A549 (cell line): Measurements from ENCODE around the gene SLC6A3. TPM values are rescaled to one million over a fixed set of nuclear protein-coding genes. Genes with fewer than 3 reads are reported as not detected.

Experiments used
- ATAC-seq, 2 experiments: fragments of 200-7000 bp in 1 of 2; fragments of >200 bp in 1 of 2; cut with Nextera tagmentation in 1 of 2; cut with Tn5 transposase in 1 of 2; 3 replicates each; pipeline versions ENCODE4 v1.8.0 to v1.9.1; 2018 to 2020; ENCODE audit warnings: mild to moderate bottlenecking in 1 of 2, moderate library complexity in 1 of 2
- CTCF ChIA-PET: fragments of 300-600 bp; sonication (Branson Sonifier 250); formaldehyde crosslinking; extraction: SDS; loops from one replicate; lab custom pipeline; 2021; ENCODE audit warnings: antibody characterized with exemption, inconsistent platforms; lab: Yijun Ruan, JAX
- POLR2A ChIA-PET: fragments of 350-600 bp; formaldehyde crosslinking; extraction: SDS; loops from one replicate; lab custom pipeline; 2021; ENCODE audit warnings: antibody characterized with exemption, inconsistent platforms; lab: Yijun Ruan, JAX
- DNase-seq, 2 experiments: peaks; one replicate each; pipeline versions ENCODE4 v3.0.0 to v3.0.0-alpha.2; 2011 to 2016; ENCODE audit warnings: low read depth in 1 of 2, low spot score in 1 of 2
- FAIRE-seq: peaks from 2 replicates; lab custom pipeline; 2011; peaks lifted over from hg19 to GRCh38; lab: Jason Lieb, UNC
- H3K27ac ChIP-seq, 2 experiments: fragments of >200 bp; sonication (Bioruptor Twin); formaldehyde crosslinking; 3 replicates each; pipeline ENCODE4 v1.5.1; 2016 to 2017
- H3K4me1 ChIP-seq: fragments of >200 bp; sonication (Bioruptor Twin); formaldehyde crosslinking; 3 replicates; pipeline ENCODE4 v1.6.1; 2016
- H3K4me2 ChIP-seq: fragments of >200 bp; sonication (Bioruptor Twin); formaldehyde crosslinking; 3 replicates; pipeline ENCODE4 v1.6.1; 2016
- H3K4me3 ChIP-seq: fragments of >200 bp; sonication (Bioruptor Twin); formaldehyde crosslinking; 3 replicates; pipeline ENCODE4 v1.5.1; 2016
- H3K9me3 ChIP-seq: fragments of >200 bp; sonication (Bioruptor Twin); formaldehyde crosslinking; 3 replicates; pipeline ENCODE4 v1.6.1; 2016
- CBX2 ChIP-seq: fragments of 200-600 bp; sonication (generic); IDR thresholded peaks from 2 replicates; pipeline ENCODE4 v1.6.1; 2016; ENCODE audit warnings: low read depth, mild to moderate bottlenecking, borderline replicate concordance
- CEBPB ChIP-seq, 2 experiments: fragments of >200 bp in 1 of 2; sonication (Bioruptor Twin) in 1 of 2; formaldehyde crosslinking in 1 of 2; IDR thresholded peaks; 2 replicates each; pipeline ENCODE4 v1.6.1; 2012 to 2016
- CHD4 ChIP-seq: fragments of 200-600 bp; sonication (generic); IDR thresholded peaks from 2 replicates; pipeline ENCODE4 v1.6.1; 2016; ENCODE audit warnings: antibody characterized with exemption, mild to moderate bottlenecking, borderline replicate concordance
- CTCF ChIP-seq: fragments of >200 bp; sonication (Bioruptor Twin); formaldehyde crosslinking; IDR thresholded peaks from 3 replicates; pipeline ENCODE4 v1.5.1; 2016
- E2F6 ChIP-seq: IDR thresholded peaks from 2 replicates; pipeline ENCODE4 v1.6.1; 2012; ENCODE audit warnings: low read depth, borderline replicate concordance
- EHMT2 ChIP-seq: fragments of 200-600 bp; sonication (generic); IDR thresholded peaks from 2 replicates; pipeline ENCODE4 v1.6.1; 2016; ENCODE audit warnings: antibody characterized with exemption, low read depth, mild to moderate bottlenecking, moderate library complexity
- FOXS1 ChIP-seq: fragments of 250-450 bp; sonication (Bioruptor Pico); IDR thresholded peaks from 2 replicates; pipeline ENCODE4 v1.5.0; 2020; ENCODE audit warnings: mild to moderate bottlenecking, moderate library complexity
- HDAC2 ChIP-seq: fragments of 200-600 bp; sonication (generic); IDR thresholded peaks from 2 replicates; pipeline ENCODE4 v1.6.1; 2016
- HOXB5 ChIP-seq: fragments of 250-450 bp; sonication (Bioruptor Pico); IDR thresholded peaks from 2 replicates; pipeline ENCODE4 v1.5.0; 2020; ENCODE audit warnings: mild to moderate bottlenecking, moderate library complexity
- MAX ChIP-seq: IDR thresholded peaks from 2 replicates; pipeline ENCODE4 v1.6.1; 2012
- MYC ChIP-seq: IDR thresholded peaks from 2 replicates; pipeline ENCODE4 v1.6.1; 2012; ENCODE audit warnings: mild to moderate bottlenecking, inconsistent platforms, low read length, improper control_type of control experiment, borderline replicate concordance
- NFE2L2 ChIP-seq: fragments of 150-350 bp; conservative IDR thresholded peaks from 2 replicates; pipeline ENCODE4 v1.6.1; 2014; ENCODE audit warnings: low read length
- NPAS2 ChIP-seq: fragments of 250-450 bp; sonication (Bioruptor Pico); IDR thresholded peaks from 2 replicates; pipeline ENCODE4 v1.8.0; 2022; ENCODE audit warnings: mild to moderate bottlenecking, moderate library complexity, borderline replicate concordance
- POLR2A ChIP-seq: IDR thresholded peaks from 2 replicates; pipeline ENCODE4 v1.6.1; 2012; ENCODE audit warnings: mild to moderate bottlenecking, low read length
- POLR2AphosphoS2 ChIP-seq: conservative IDR thresholded peaks from 2 replicates; pipeline ENCODE4 v1.6.1; 2012; ENCODE audit warnings: low read length, improper control_type of control experiment, inconsistent platforms
- RCOR1 ChIP-seq: fragments of 150-350 bp; IDR thresholded peaks from 2 replicates; pipeline ENCODE4 v1.6.1; 2014; ENCODE audit warnings: antibody characterized with exemption, low read length, low read depth
- SREBF2 ChIP-seq: fragments of 450-650 bp; IDR thresholded peaks from 2 replicates; pipeline ENCODE4 v1.6.1; 2014; ENCODE audit warnings: mild to moderate bottlenecking, moderate library complexity
- ZNF302 ChIP-seq: fragments of 250-450 bp; sonication (Bioruptor Pico); IDR thresholded peaks from 2 replicates; pipeline ENCODE4 v1.9.0; 2021; ENCODE audit warnings: inconsistent platforms, mild to moderate bottlenecking, moderate library complexity
- ZSCAN20 ChIP-seq: fragments of 250-450 bp; sonication (Bioruptor Pico); IDR thresholded peaks from 2 replicates; pipeline ENCODE4 v1.8.0; 2022; ENCODE audit warnings: mild to moderate bottlenecking, moderate library complexity
- WGBS: methylation state at CpG from one replicate; pipeline ENCODE4 v1.1.6; 2017; ENCODE audit errors: missing lambda C conversion rate; 5-methylcytosine and 5-hydroxymethylcytosine counted together
- polyA plus RNA-seq, 4 experiments: library from polyadenylated mRNA; depleted of rRNA in 3 of 4; stranded (reverse); fragments of >200 nt; fragmentation: RNase III in 1 of 4; extraction: RNeasy Plus Mini Kit Qiagen cat#74134 plus additional on column Dnase treatment in 1 of 4; gene quantifications; 2 replicates in 3 of 4; 3 replicates in 1 of 4; pipeline ENCODE4 v1.2.3, GENCODE V29; 2011 to 2017

Gene SLC6A3
- polyA plus RNA-seq, 2 of the 4 experiments (the other 2 are of a cell fraction) = 0.05 to 0.06 TPM

GRCh38 chr5:1437226-1437829 is 7.9 kb downstream of the SLC6A3 start (continued):
- no peak for TF ChIP-seq HDAC2
- TF ChIP-seq NPAS2 = no peak
- no peak for TF ChIP-seq E2F6
- no peak for TF ChIP-seq ZNF302
- no peak for TF ChIP-seq MAX
- no peak for TF ChIP-seq MYC

- peaks cover 6% of the 10 kb centered on the region; the same call in 1 of the 3 replicates for H3K4me1 ChIP-seq
- H3K27ac ChIP-seq = no peak overlapping the region
- POLR2A ChIA-PET = no interaction called here
- H3K4me2 ChIP-seq = no peak overlapping the region
- 68% methylated on average over 16 of the region's 16 CpGs for WGBS
- ATAC-seq (no peak), DNase-seq (no peak), FAIRE-seq (no peak)
- no peaks in the 10 kb centered on the region; the same call in 2 of the 3 replicates for H3K9me3 ChIP-seq
- no peak overlapping the region for H3K4me3 ChIP-seq
- CTCF ChIA-PET = no interaction called here
- TF ChIP-seq RCOR1 (no peak), E2F6 (no peak), CHD4 (no peak), CEBPB (IDR thresholded peaks at IDR 0.05) (no peak), CBX2 (no peak), CTCF (no peak), NFE2L2 (no peak), SREBF2 (no peak)
Observed at GRCh38 chr5:1436681-1437080, 8.6 kb downstream of the SLC6A3 start.

GRCh38 chr5:1436036-1436435 is 9.2 kb downstream of the SLC6A3 start:
- WGBS = 48% methylated on average over 8 of the region's 10 CpGs
- no peak for TF ChIP-seq CTCF
- TF ChIP-seq FOXS1 (CRISPR knock-in tag) = no peak
- TF ChIP-seq POLR2AphosphoS2 = no peak
- TF ChIP-seq ZSCAN20 (CRISPR knock-in tag) = no peak
- TF ChIP-seq HOXB5 (CRISPR knock-in tag) = no peak
- TF ChIP-seq EHMT2 = no peak
- TF ChIP-seq POLR2A = no peak
- FAIRE-seq (no peak), ATAC-seq (no peak), DNase-seq (no peak)
- POLR2A ChIA-PET = no interaction called here
- no peak overlapping the region for H3K4me2 ChIP-seq
- H3K9me3 ChIP-seq = no peaks in the 10 kb centered on the region; the same call in 2 of the 3 replicates
- CTCF ChIA-PET = interaction anchor here (1.2 kb wide), 1 partner anchor 11 kb away, joined by 3 read pairs; no protein-coding TSS in a partner anchor
- H3K4me1 ChIP-seq = peaks cover 6% of the 10 kb centered on the region; the same call in 1 of the 3 replicates
- no peak overlapping the region for H3K27ac ChIP-seq
- no peak overlapping the region for H3K4me3 ChIP-seq
